Measurements from ENCODE around the gene TXNDC11.

TXNDC11 gene

GRCh38 chr16:11640987-11641817 lies 101.5 kb downstream of the TXNDC11 start:
- Histone ChIP-seq H3K4me1 (ENCODE audit: control insufficient read depth in 1 of 2, insufficient read depth in 2 of 2, low read length in 2 of 2) (peaks cover 6 to 17% of the 10 kb centered on the region in 2 experiments), H3K79me2 (ENCODE audit: control insufficient read depth, insufficient read depth, low read length, poor library complexity) (no peaks in the 10 kb centered on the region), H3K18ac (ENCODE audit: low read length) (no peak overlapping the region), H3K27me3 (ENCODE audit: insufficient read depth, low read length) (no peaks in the 10 kb centered on the region), H2AFZ (ENCODE audit: insufficient read depth, low read length, poor library complexity) (no peak overlapping the region), H3K4ac (ENCODE audit: low read depth, low read length) (no peak overlapping the region), H2AK5ac (ENCODE audit: low read length) (no peak overlapping the region), H3K23ac (ENCODE audit: low read length) (no peak overlapping the region), H3K4me2 (ENCODE audit: low read length) (no peak overlapping the region), H3K4me3 (ENCODE audit: low read depth, low read length) (no peak overlapping the region), H4K12ac (ENCODE audit: low read depth, low read length) (no peak overlapping the region), H3K14ac (ENCODE audit: low read length) (peak overlapping the region; percentile 9), H3K9ac (ENCODE audit: low read length) (no peak overlapping the region), H4K91ac (ENCODE audit: low read depth, low read length) (peak overlapping the region; percentile 4), H3K79me1 (ENCODE audit: low read length) (peaks cover 5% of the 10 kb centered on the region), H2BK12ac (ENCODE audit: low read length) (peak overlapping the region; percentile 19), H4K8ac (ENCODE audit: low read depth, low read length) (no peak overlapping the region), H3K9me3 (ENCODE audit: insufficient read depth, low read depth, low read length) (no peaks in the 10 kb centered on the region), H2BK120ac (ENCODE audit: insufficient read depth, low read length, poor library complexity) (no peak overlapping the region), H3K36me3 (ENCODE audit: control insufficient read depth in 1 of 2, insufficient read depth in 2 of 2, low read length in 2 of 2) (no peaks in the 10 kb centered on the region), H2BK5ac (ENCODE audit: low read depth, low read length, poor library complexity) (no peak overlapping the region), H3K27ac (ENCODE audit: low read depth, low read length) (no peak overlapping the region)
- WGBS (ENCODE audit: extremely low coverage, insufficient coverage, insufficient read length): no CpG with 5 or more reads among the region's 20 CpGs
- peak; percentile 92 to 98 for DNase-seq

GRCh38 chr16:11639925-11640899 lies 102.4 kb downstream of the TXNDC11 start:
- Histone ChIP-seq H2AFZ (ENCODE audit: insufficient read depth, low read length, poor library complexity) (no peak overlapping the region), H3K14ac (ENCODE audit: low read length) (peak overlapping the region; percentile 9), H3K4ac (ENCODE audit: low read depth, low read length) (no peak overlapping the region), H3K4me3 (ENCODE audit: low read depth, low read length) (no peak overlapping the region), H3K27me3 (ENCODE audit: insufficient read depth, low read length) (no peaks in the 10 kb centered on the region), H2BK5ac (ENCODE audit: low read depth, low read length, poor library complexity) (peak overlapping the region; percentile 37), H3K9ac (ENCODE audit: low read length) (no peak overlapping the region), H2BK120ac (ENCODE audit: insufficient read depth, low read length, poor library complexity) (no peak overlapping the region), H3K79me2 (ENCODE audit: control insufficient read depth, insufficient read depth, low read length, poor library complexity) (no peaks in the 10 kb centered on the region), H3K23ac (ENCODE audit: low read length) (no peak overlapping the region), H3K9me3 (ENCODE audit: insufficient read depth, low read depth, low read length) (no peaks in the 10 kb centered on the region), H3K4me1 (ENCODE audit: control insufficient read depth in 1 of 2, insufficient read depth in 2 of 2, low read length in 2 of 2) (peaks cover 8 to 24% of the 10 kb centered on the region in 2 experiments), H2AK5ac (ENCODE audit: low read length) (no peak overlapping the region), H3K4me2 (ENCODE audit: low read length) (no peak overlapping the region), H3K36me3 (ENCODE audit: control insufficient read depth in 1 of 2, insufficient read depth in 2 of 2, low read length in 2 of 2) (no peaks in the 10 kb centered on the region), H4K8ac (ENCODE audit: low read depth, low read length) (no peak overlapping the region), H3K79me1 (ENCODE audit: low read length) (peaks cover 8% of the 10 kb centered on the region), H2BK12ac (ENCODE audit: low read length) (no peak overlapping the region), H4K91ac (ENCODE audit: low read depth, low read length) (peak overlapping the region; percentile 56), H4K12ac (ENCODE audit: low read depth, low read length) (no peak overlapping the region), H3K27ac (ENCODE audit: low read depth, low read length) (peak overlapping the region; percentile 12), H3K18ac (ENCODE audit: low read length) (no peak overlapping the region)
- DNase-seq: peak; percentile 98 to 99
- WGBS (ENCODE audit: extremely low coverage, insufficient coverage, insufficient read length): no CpG with 5 or more reads among the region's 25 CpGs

GRCh38 chr16:11639008-11639562 lies 103.6 kb downstream of the TXNDC11 start:
- Histone ChIP-seq H3K27ac (ENCODE audit: low read depth, low read length) (no peak overlapping the region), H3K36me3 (ENCODE audit: control insufficient read depth in 1 of 2, insufficient read depth in 2 of 2, low read length in 2 of 2) (no peaks in the 10 kb centered on the region), H3K14ac (ENCODE audit: low read length) (no peak overlapping the region), H3K79me1 (ENCODE audit: low read length) (peaks cover 10% of the 10 kb centered on the region), H2BK12ac (ENCODE audit: low read length) (no peak overlapping the region), H3K4me2 (ENCODE audit: low read length) (no peak overlapping the region), H3K9me3 (ENCODE audit: insufficient read depth, low read depth, low read length) (no peaks in the 10 kb centered on the region), H3K4me1 (ENCODE audit: control insufficient read depth in 1 of 2, insufficient read depth in 2 of 2, low read length in 2 of 2) (peaks cover 8 to 25% of the 10 kb centered on the region in 2 experiments), H3K23ac (ENCODE audit: low read length) (no peak overlapping the region), H3K79me2 (ENCODE audit: control insufficient read depth, insufficient read depth, low read length, poor library complexity) (no peaks in the 10 kb centered on the region), H2BK5ac (ENCODE audit: low read depth, low read length, poor library complexity) (no peak overlapping the region), H4K8ac (ENCODE audit: low read depth, low read length) (no peak overlapping the region), H2AFZ (ENCODE audit: insufficient read depth, low read length, poor library complexity) (no peak overlapping the region), H3K9ac (ENCODE audit: low read length) (no peak overlapping the region), H3K27me3 (ENCODE audit: insufficient read depth, low read length) (no peaks in the 10 kb centered on the region), H4K91ac (ENCODE audit: low read depth, low read length) (no peak overlapping the region), H4K12ac (ENCODE audit: low read depth, low read length) (no peak overlapping the region), H3K4ac (ENCODE audit: low read depth, low read length) (no peak overlapping the region), H2BK120ac (ENCODE audit: insufficient read depth, low read length, poor library complexity) (no peak overlapping the region), H2AK5ac (ENCODE audit: low read length) (no peak overlapping the region), H3K18ac (ENCODE audit: low read length) (no peak overlapping the region), H3K4me3 (ENCODE audit: low read depth, low read length) (no peak overlapping the region)
- 100% methylated on average over 2 of the region's 4 CpGs for WGBS (ENCODE audit: extremely low coverage, insufficient coverage, insufficient read length)
- DNase-seq: no peak

- H3K27ac ChIP-seq (ENCODE audit: low read depth, low read length): no peak overlapping the region
- H3K36me3 ChIP-seq (ENCODE audit: control insufficient read depth in 1 of 2, insufficient read depth in 2 of 2, low read length in 2 of 2): no peaks in the 10 kb centered on the region
- no peak overlapping the region for H2AFZ ChIP-seq (ENCODE audit: insufficient read depth, low read length, poor library complexity)
- H3K4me2 ChIP-seq (ENCODE audit: low read length): no peak overlapping the region
- no peak overlapping the region for H4K8ac ChIP-seq (ENCODE audit: low read depth, low read length)
- H3K9me3 ChIP-seq (ENCODE audit: insufficient read depth, low read depth, low read length): no peaks in the 10 kb centered on the region
- H3K9ac ChIP-seq (ENCODE audit: low read length): no peak overlapping the region
- no peak overlapping the region for H2BK5ac ChIP-seq (ENCODE audit: low read depth, low read length, poor library complexity)
- H3K18ac ChIP-seq (ENCODE audit: low read length): no peak overlapping the region
- H3K4me1 ChIP-seq (ENCODE audit: control insufficient read depth in 1 of 2, insufficient read depth in 2 of 2, low read length in 2 of 2): peaks cover 8 to 32% of the 10 kb centered on the region in 2 experiments
- H3K79me2 ChIP-seq (ENCODE audit: control insufficient read depth, insufficient read depth, low read length, poor library complexity): no peaks in the 10 kb centered on the region
- DNase-seq: peak in 1 of 2 donors; percentile 37
- no peak overlapping the region for H3K23ac ChIP-seq (ENCODE audit: low read length)
- H3K79me1 ChIP-seq (ENCODE audit: low read length): peaks cover 11% of the 10 kb centered on the region
- H3K27me3 ChIP-seq (ENCODE audit: insufficient read depth, low read length): no peaks in the 10 kb centered on the region
- H4K91ac ChIP-seq (ENCODE audit: low read depth, low read length): no peak overlapping the region
- no peak overlapping the region for H4K12ac ChIP-seq (ENCODE audit: low read depth, low read length)
- H3K14ac ChIP-seq (ENCODE audit: low read length): no peak overlapping the region
- WGBS (ENCODE audit: extremely low coverage, insufficient coverage, insufficient read length): no CpG with 5 or more reads among the region's 4 CpGs
- no peak overlapping the region for H2AK5ac ChIP-seq (ENCODE audit: low read length)
- H2BK120ac ChIP-seq (ENCODE audit: insufficient read depth, low read length, poor library complexity): no peak overlapping the region
- H3K4ac ChIP-seq (ENCODE audit: low read depth, low read length): no peak overlapping the region
- no peak overlapping the region for H2BK12ac ChIP-seq (ENCODE audit: low read length)
- no peak overlapping the region for H3K4me3 ChIP-seq (ENCODE audit: low read depth, low read length)
These were observed 104.5 kb downstream of the TXNDC11 start for GRCh38 chr16:11638140-11638539.
